ENCODE data around the gene ERN1.

The ERN1 gene

GRCh38 chr17:64077379-64077778 lies 52.6 kb downstream of the ERN1 start:
- WGBS: 95% methylated on average over 11 of the region's 11 CpGs
- Histone ChIP-seq H3K4me3 (ENCODE audit: low read length) (no peak overlapping the region), H3K9me3 (ENCODE audit: insufficient read depth, low read depth, low read length) (no peaks in the 10 kb centered on the region), H3K4me1 (ENCODE audit: insufficient read depth, low read length) (no peaks in the 10 kb centered on the region), H3K36me3 (ENCODE audit: insufficient read depth, low read length) (no peaks in the 10 kb centered on the region), H3K27ac (ENCODE audit: low read depth, low read length) (no peak overlapping the region), H3K9ac (ENCODE audit: low read depth, low read length) (no peak overlapping the region), H3K27me3 (ENCODE audit: insufficient read depth, low read length) (no peaks in the 10 kb centered on the region)

GRCh38 chr17:64075913-64076312 lies 54.0 kb downstream of the ERN1 start:
- 93% methylated on average over 2 of the region's 3 CpGs for whole genome bisulfite sequencing
- H3K9ac ChIP-seq (ENCODE audit: low read depth, low read length): no peak overlapping the region
- no peaks in the 10 kb centered on the region for H3K9me3 ChIP-seq (ENCODE audit: insufficient read depth, low read depth, low read length)
- no peaks in the 10 kb centered on the region for H3K4me1 ChIP-seq (ENCODE audit: insufficient read depth, low read length)
- H3K4me3 ChIP-seq (ENCODE audit: low read length): no peak overlapping the region
- H3K27me3 ChIP-seq (ENCODE audit: insufficient read depth, low read length): no peaks in the 10 kb centered on the region
- H3K36me3 ChIP-seq (ENCODE audit: insufficient read depth, low read length): no peaks in the 10 kb centered on the region
- H3K27ac ChIP-seq (ENCODE audit: low read depth, low read length): no peak overlapping the region

DNA sequence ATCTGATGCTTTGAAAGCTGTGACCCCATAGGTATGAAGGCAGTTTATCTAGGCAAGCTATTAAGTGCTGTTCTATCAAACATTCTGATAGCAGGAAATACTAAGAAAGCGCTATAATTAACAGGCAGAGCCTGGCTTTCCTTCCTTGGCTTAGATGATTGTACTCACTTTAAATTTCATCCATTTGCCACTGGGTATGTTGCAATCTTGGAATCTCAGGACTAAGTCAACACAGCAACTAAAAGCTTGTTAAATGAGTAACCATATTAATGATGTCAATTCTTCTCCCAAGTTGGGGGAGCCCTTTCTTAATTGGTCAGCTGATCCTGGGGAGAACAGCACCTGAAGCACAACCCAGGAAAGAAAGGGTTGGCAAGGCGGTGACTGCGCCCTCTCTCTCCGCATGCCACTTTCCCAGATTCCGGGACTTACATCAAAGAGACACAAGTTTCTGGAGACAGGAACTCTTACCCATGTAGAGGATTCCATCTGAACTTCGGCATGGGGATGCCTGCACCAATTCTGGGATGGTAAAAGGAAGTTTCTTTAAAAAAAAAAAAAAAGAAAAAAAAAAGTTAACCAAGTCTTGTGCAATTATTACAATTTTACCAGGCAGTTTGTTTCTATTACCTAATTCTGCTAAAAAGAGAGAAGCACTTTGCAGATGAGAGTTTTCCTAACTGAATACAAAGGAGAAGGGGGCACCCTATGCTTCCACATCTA lies 55.1 kb downstream of the ERN1 start:
- H3K9ac ChIP-seq (ENCODE audit: low read depth, low read length): no peak overlapping the region
- H3K36me3 ChIP-seq (ENCODE audit: insufficient read depth, low read length): no peaks in the 10 kb centered on the region
- no peaks in the 10 kb centered on the region for H3K27me3 ChIP-seq (ENCODE audit: insufficient read depth, low read length)
- 98% methylated on average over 6 of the region's 6 CpGs for whole genome bisulfite sequencing
- no peaks in the 10 kb centered on the region for H3K9me3 ChIP-seq (ENCODE audit: insufficient read depth, low read depth, low read length)
- H3K4me1 ChIP-seq (ENCODE audit: insufficient read depth, low read length): no peaks in the 10 kb centered on the region
- H3K4me3 ChIP-seq (ENCODE audit: low read length): no peak overlapping the region
- no peak overlapping the region for H3K27ac ChIP-seq (ENCODE audit: low read depth, low read length)

GRCh38 chr17:64073771-64074703 lies 55.9 kb downstream of the ERN1 start:
- no peaks in the 10 kb centered on the region for H3K27me3 ChIP-seq (ENCODE audit: insufficient read depth, low read length)
- H3K27ac ChIP-seq (ENCODE audit: low read depth, low read length): no peak overlapping the region
- H3K9ac ChIP-seq (ENCODE audit: low read depth, low read length): no peak overlapping the region
- no peak overlapping the region for H3K4me3 ChIP-seq (ENCODE audit: low read length)
- no peaks in the 10 kb centered on the region for H3K4me1 ChIP-seq (ENCODE audit: insufficient read depth, low read length)
- 95% methylated on average over 7 of the region's 9 CpGs for WGBS
- 0 out of 2 replicates have a peak, but pooled peaks cover 5% of the 10 kb centered on the region for H3K36me3 ChIP-seq (ENCODE audit: insufficient read depth, low read length)
- peaks cover 6% of the 10 kb centered on the region; the same call in 1 of the 2 replicates for H3K9me3 ChIP-seq (ENCODE audit: insufficient read depth, low read depth, low read length)

DNA sequence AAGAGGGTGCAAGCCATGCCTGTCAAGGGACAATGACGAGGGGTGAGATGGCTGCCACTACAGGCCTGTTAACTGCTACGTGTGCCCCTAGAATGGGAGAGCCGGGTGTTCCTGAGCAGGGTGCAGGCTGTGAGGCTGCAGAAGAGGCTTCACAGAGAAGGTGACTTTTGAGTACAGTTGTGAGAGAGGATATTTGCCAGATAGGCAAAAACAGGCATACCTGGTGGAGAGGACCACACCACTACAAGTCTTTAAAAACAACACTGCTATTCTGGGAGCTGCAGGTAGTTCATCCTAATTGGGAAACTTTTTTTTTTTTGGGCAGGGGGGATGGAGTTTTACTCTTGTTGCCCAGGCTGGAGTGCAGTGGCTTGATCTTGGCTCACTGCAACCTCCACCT lies 58.8 kb downstream of the ERN1 start:
- no peak overlapping the region for H3K4me3 ChIP-seq (ENCODE audit: low read length)
- H3K27ac ChIP-seq (ENCODE audit: low read depth, low read length): no peak overlapping the region
- 93% methylated on average over 3 of the region's 3 CpGs for WGBS
- H3K9me3 ChIP-seq (ENCODE audit: insufficient read depth, low read depth, low read length): peaks cover 12% of the 10 kb centered on the region; the same call in 1 of the 2 replicates
- peaks cover 9% of the 10 kb centered on the region; the same call in 1 of the 2 replicates for H3K36me3 ChIP-seq (ENCODE audit: insufficient read depth, low read length)
- no peaks in the 10 kb centered on the region for H3K27me3 ChIP-seq (ENCODE audit: insufficient read depth, low read length)
- H3K9ac ChIP-seq (ENCODE audit: low read depth, low read length): no peak overlapping the region
- H3K4me1 ChIP-seq (ENCODE audit: insufficient read depth, low read length): no peaks in the 10 kb centered on the region

GRCh38 chr17:64070213-64070612 lies 59.7 kb downstream of the ERN1 start:
- WGBS: 94% methylated on average over 1 of the region's 3 CpGs
- Histone ChIP-seq H3K9me3 (ENCODE audit: insufficient read depth, low read depth, low read length) (peaks cover 12% of the 10 kb centered on the region; the same call in 1 of the 2 replicates), H3K9ac (ENCODE audit: low read depth, low read length) (no peak overlapping the region), H3K4me1 (ENCODE audit: insufficient read depth, low read length) (no peaks in the 10 kb centered on the region), H3K4me3 (ENCODE audit: low read length) (no peak overlapping the region), H3K36me3 (ENCODE audit: insufficient read depth, low read length) (peaks cover 9% of the 10 kb centered on the region; the same call in 1 of the 2 replicates), H3K27ac (ENCODE audit: low read depth, low read length) (no peak overlapping the region), H3K27me3 (ENCODE audit: insufficient read depth, low read length) (no peaks in the 10 kb centered on the region)

DNA sequence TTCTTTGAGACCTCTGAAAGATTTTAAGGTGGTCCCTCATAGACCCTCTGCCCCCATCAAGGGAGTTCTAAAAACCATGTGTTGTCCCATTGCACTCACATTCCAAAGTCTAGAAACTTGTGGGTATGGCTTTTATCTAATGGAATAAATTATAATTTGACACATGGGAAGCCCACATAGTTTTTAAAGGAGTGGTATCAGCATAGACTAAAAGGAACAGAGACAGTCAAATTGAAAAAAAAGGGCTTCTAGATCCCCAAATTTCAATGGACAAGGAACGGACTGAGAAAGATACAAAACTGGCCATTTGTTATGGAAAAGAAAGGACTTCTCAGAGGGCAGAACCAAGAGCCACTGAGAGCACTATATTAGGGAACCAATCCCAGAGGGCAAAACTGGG lies 60.8 kb downstream of the ERN1 start:
- Histone ChIP-seq H3K9me3 (ENCODE audit: insufficient read depth, low read depth, low read length) (peaks cover 12% of the 10 kb centered on the region; the same call in 1 of the 2 replicates), H3K4me3 (ENCODE audit: low read length) (no peak overlapping the region), H3K27ac (ENCODE audit: low read depth, low read length) (no peak overlapping the region), H3K9ac (ENCODE audit: low read depth, low read length) (no peak overlapping the region), H3K27me3 (ENCODE audit: insufficient read depth, low read length) (no peaks in the 10 kb centered on the region), H3K4me1 (ENCODE audit: insufficient read depth, low read length) (peaks cover 2% of the 10 kb centered on the region; the same call in 1 of the 2 replicates), H3K36me3 (ENCODE audit: insufficient read depth, low read length) (peaks cover 9% of the 10 kb centered on the region; the same call in 1 of the 2 replicates)
- 96% methylated on average over 1 of the region's 1 CpG for WGBS

DNA sequence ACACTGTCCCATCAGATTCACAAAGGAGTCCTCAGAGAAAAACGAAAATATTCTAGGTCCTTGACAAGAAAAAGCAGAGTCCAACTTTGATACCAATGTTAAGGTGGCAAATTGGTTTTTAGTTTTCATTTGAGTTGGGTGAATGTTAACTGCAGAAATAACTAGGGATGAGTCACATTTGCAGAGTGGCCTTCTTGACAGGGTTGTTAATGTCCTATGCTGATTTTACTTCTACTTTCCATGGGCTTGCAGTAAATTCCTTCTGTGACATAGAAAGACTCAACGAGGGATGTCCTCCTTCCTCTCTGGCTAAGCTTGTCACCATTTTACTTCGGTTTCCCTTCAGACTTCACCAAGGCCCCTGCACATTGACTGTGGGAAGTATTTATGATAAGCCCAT lies 62.3 kb downstream of the ERN1 start:
- 91% methylated on average over 3 of the region's 3 CpGs for WGBS

GRCh38 chr17:64066716-64067115 lies 63.2 kb downstream of the ERN1 start:
- Histone ChIP-seq H3K36me3 (ENCODE audit: insufficient read depth, low read length) (peaks cover 9% of the 10 kb centered on the region; the same call in 1 of the 2 replicates), H3K27me3 (ENCODE audit: insufficient read depth, low read length) (no peaks in the 10 kb centered on the region), H3K9ac (ENCODE audit: low read depth, low read length) (no peak overlapping the region), H3K4me3 (ENCODE audit: low read length) (no peak overlapping the region), H3K4me1 (ENCODE audit: insufficient read depth, low read length) (peaks cover 4% of the 10 kb centered on the region; the same call in 1 of the 2 replicates), H3K9me3 (ENCODE audit: insufficient read depth, low read depth, low read length) (peaks cover 12% of the 10 kb centered on the region; the same call in 1 of the 2 replicates), H3K27ac (ENCODE audit: low read depth, low read length) (no peak overlapping the region)
- WGBS: 94% methylated on average over 7 of the region's 7 CpGs

More for the DNA sequence above, 62.3 kb downstream of the ERN1 start:
- Histone ChIP-seq H3K36me3 (ENCODE audit: insufficient read depth, low read length) (peaks cover 9% of the 10 kb centered on the region; the same call in 1 of the 2 replicates), H3K4me3 (ENCODE audit: low read length) (no peak overlapping the region), H3K27ac (ENCODE audit: low read depth, low read length) (no peak overlapping the region), H3K9ac (ENCODE audit: low read depth, low read length) (no peak overlapping the region), H3K27me3 (ENCODE audit: insufficient read depth, low read length) (no peaks in the 10 kb centered on the region), H3K4me1 (ENCODE audit: insufficient read depth, low read length) (peaks cover 4% of the 10 kb centered on the region; the same call in 1 of the 2 replicates), H3K9me3 (ENCODE audit: insufficient read depth, low read depth, low read length) (peaks cover 12% of the 10 kb centered on the region; the same call in 1 of the 2 replicates)

DNA sequence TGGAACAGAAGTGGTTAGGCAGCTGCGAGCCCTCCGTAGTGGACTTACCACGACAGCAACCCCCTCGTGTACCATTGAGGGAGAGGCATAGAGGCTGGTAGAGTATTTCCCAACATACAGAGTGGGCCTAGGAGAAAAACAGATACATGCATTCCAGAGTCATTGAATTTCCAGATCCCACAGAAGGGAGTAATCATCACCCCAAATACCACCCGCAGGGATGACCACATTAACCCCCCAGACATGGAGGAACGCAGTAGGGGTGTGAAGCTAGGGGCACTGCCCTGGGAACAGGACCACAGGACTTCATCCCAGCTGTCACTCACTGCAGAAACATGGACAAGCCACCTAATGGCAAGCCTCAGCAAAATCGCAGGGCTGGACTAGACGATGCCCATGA lies 64.8 kb downstream of the ERN1 start:
- WGBS: 96% methylated on average over 8 of the region's 8 CpGs
- H3K27ac ChIP-seq (ENCODE audit: low read depth, low read length): no peak overlapping the region
- peaks cover 9% of the 10 kb centered on the region; the same call in 1 of the 2 replicates for H3K36me3 ChIP-seq (ENCODE audit: insufficient read depth, low read length)
- H3K4me3 ChIP-seq (ENCODE audit: low read length): no peak overlapping the region
- H3K9me3 ChIP-seq (ENCODE audit: insufficient read depth, low read depth, low read length): peaks cover 12% of the 10 kb centered on the region; the same call in 1 of the 2 replicates
- H3K4me1 ChIP-seq (ENCODE audit: insufficient read depth, low read length): peaks cover 4% of the 10 kb centered on the region; the same call in 1 of the 2 replicates
- no peaks in the 10 kb centered on the region for H3K27me3 ChIP-seq (ENCODE audit: insufficient read depth, low read length)
- H3K9ac ChIP-seq (ENCODE audit: low read depth, low read length): no peak overlapping the region

- Histone ChIP-seq H3K4me3 (ENCODE audit: low read length) (peak overlapping the region; percentile 4; the same call in 1 of the 2 replicates), H3K9me3 (ENCODE audit: insufficient read depth, low read depth, low read length) (peaks cover 9% of the 10 kb centered on the region; the same call in 1 of the 2 replicates), H3K4me1 (ENCODE audit: insufficient read depth, low read length) (peaks cover 4% of the 10 kb centered on the region; the same call in 1 of the 2 replicates), H3K27ac (ENCODE audit: low read depth, low read length) (no peak overlapping the region), H3K9ac (ENCODE audit: low read depth, low read length) (no peak overlapping the region), H3K36me3 (ENCODE audit: insufficient read depth, low read length) (peaks cover 6% of the 10 kb centered on the region; the same call in 1 of the 2 replicates), H3K27me3 (ENCODE audit: insufficient read depth, low read length) (no peaks in the 10 kb centered on the region)
- 95% methylated on average over 9 of the region's 9 CpGs for WGBS
Measured at GRCh38 chr17:64064331-64064730, 65.6 kb downstream of the ERN1 start.
